Kasumi-1 (cell line): ENCODE measurements around the gene ZNF607.
"Not testable (repeated sequence)": the region's sequence is repeated elsewhere in the genome, so short reads cannot be mapped to it uniquely, and the experiment has no call there.

Experiments used
- DNase-seq, 2 experiments: peaks; one replicate each; lab custom pipeline; 2025; lab: John Stamatoyannopoulos, UW

The ZNF607 gene

DNA sequence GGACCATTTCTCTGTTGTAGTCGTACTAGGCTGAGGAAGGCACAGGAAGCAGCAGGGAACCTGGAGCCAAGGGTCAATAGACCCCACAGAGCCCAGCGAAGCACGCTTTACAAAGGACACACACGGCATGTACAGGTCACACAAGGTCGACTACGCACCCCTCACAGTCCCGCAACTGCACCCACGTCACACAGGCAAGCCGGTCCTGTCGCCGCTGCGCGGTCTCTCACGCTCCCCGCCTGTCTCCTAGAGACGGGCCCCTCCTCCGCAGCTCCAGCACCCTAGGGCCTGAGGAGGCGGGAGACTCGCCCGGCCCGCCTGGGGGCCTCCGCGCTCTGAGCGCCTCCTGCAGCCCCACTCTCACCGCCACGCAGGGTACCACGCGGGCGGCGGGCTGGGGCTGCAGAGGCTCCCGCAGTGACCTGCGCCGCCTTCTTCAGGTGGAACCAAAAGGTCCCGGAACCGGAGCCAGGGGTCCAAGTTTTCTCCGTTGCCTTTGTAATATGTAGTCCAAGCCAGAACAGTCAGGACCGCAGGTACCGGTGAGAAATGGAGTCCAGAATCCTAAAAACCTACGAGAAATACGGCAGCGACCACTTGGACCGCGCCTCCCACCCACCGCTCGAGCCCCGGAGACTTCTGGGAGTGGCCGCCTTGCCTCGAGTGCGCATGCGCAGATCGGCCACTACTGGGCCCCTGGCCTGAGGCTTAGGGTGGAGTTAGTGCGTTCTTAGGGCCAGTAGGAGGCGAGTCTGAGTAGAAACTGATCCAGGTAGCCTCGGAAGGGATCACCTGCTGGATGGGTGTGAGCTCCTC lies at the start of gene ZNF607:
Gene ZNF607 (minus strand): TSS at position 651 of the 816 bp plus-strand sequence. CDS start 8,143 bp downstream, outside the sequence.
- peak; percentile 86 to 91 for DNase-seq

DNA sequence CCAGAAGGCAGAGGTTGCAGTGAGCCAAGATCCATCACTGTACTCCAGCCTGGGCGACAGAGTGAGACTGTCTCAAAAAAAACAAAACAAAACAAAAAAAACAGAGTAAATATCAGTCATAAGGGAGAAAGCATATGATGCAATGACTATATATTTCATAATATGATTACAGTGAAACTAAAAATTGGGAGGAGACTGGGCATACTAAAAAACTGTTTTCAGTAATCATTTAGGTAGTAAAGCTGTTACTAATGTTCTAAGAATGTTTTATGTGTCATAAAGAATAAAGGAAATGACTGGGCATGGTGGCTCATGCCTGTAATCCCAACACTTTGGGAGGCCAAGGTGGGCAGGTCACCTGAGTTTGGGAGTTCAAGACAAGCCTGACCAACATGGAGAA lies 43.9 kb upstream of the ZNF607 start:
- DNase-seq: no peak

DNA sequence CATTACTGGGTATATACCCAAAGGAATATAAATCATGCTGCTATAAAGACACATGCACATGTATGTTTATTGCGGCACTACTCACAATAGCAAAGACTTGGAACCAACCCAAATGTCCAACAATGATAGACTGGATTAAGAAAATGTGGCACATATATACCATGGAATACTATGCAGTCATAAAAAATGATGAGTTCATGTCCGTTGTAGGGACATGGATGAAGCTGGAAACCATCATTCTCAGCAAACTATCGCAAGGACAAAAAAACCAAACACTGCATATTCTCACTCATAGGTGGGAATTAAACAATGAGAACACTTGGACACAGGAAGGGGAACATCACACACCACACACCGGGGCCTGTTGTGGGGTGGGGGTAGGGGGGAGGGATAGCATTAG lies 38.1 kb upstream of the ZNF607 start:
- not testable (repeated sequence) for DNase-seq

DNA sequence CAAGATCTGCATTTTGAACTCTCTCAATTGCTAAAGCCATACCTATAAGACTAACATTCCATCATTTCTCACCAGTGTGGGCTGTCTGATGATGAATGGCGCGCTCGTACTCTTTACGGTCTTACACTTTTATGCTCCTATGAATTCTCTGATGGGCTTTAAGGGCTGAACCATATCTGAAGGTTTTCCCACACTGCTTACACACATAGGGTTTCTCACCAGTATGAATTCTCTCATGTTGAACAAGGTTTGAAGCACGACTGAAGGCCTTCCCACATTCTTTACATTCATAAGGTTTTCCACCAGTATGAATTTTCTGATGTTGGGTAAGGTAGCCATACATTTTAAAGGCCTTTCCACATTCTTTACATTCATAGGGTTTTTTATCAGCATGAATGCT lies 18.8 kb upstream of the ZNF607 start:
- DNase-seq: no peak

DNA sequence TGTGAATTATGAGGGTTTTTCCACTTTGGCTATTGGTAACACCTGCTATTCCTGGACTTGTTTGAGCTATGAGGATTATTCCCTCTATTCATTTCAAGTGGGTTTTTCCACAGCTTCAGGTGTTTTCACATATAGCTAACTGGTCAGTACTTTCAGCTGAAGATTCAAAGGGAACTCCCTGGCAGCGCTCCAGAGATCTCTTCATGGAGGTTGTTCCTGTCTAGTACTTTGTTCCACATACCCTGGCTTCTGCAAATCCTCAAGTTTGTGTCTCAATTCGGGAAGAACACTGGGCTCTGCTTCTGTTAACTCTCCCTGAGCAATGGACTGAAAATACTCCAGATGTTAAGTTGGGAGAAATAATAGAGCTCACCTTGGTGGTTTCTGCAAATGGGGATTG lies 5.6 kb upstream of the ZNF607 start:
- no peak for DNase-seq

DNA sequence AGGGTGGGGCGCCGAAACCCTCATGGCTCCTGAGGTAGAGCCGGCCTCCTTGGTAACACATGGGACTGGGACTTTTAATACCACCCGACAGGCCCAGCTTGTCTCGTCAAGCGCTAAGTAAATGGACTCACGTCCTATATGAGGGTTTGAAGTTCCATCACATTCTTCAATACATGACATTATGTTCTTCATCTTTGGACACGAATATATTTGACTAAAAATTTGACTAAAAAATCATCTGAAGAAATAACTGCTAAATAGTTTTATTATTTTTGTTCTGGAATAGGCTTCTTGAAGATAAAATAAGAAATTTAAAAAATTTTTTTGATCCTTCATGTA lies 335 bp upstream of the ZNF607 start:
- no peak for DNase-seq

DNA sequence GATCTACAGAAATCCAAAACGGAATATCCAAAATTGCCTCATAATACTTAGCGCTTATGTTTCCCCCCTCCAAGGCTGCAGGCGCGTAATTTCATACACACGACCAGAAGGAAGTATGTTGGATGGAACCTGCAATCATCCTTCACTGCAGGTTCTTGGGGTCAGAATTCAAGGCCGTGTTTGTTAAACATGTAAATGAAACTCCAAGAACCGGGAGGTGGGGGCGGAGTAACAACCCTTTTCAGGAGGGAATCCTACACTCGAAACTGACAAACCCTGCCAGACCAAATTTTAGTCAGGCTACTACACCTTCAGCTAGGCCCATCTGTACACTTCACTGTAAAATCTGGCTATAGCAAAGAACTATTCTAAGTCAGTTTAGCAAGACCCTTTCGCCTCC lies 1.3 kb downstream of the ZNF607 start:
- no peak for DNase-seq

DNA sequence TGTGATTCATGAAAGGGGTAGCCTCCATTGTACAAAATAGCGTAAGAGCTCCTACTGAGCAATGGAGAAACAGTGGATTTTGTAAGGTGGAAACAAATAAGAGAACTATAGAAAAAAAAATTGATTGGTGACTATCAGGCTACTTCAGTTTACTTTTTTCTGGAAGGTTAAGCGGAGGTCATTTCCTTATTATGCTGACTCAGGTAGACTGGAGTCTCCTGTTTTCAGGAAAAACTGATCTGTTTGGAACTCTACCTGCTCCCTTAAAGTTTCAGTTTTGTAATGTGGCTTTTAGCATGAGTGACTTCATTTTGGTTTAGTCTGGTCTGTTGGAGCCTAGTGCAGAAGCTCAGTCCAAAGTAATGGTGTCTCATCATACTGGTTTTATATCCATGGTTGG lies 3.4 kb downstream of the ZNF607 start:
- no peak for DNase-seq

DNA sequence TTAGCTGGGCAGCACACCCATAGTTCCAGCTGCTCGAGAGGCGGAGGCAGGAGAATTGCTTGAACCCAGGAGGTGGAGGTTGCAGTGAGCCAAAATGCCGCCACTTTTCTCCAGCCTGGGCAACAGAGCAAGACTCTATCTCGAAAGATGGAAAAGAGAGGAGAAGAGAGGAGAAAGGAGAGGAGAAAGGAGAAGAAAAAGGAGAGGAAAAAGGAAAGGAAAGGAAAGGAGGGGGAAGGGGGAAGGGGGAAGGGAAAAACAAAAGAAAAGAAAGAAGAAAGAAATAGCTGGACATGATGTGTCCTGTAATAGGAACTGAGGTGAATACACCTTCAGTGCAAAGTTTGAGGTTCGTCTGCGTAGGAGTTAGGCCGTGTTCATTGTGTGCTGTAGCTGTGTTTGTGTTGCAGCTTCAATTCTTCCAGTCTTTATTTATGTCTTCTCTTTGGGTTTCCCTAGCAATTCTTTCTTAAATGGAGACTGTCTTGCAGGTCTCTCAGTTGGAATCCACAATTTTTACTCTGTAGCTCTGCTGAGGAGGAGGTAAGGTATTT lies 13.4 kb downstream of the ZNF607 start:
- DNase-seq: no peak

DNA sequence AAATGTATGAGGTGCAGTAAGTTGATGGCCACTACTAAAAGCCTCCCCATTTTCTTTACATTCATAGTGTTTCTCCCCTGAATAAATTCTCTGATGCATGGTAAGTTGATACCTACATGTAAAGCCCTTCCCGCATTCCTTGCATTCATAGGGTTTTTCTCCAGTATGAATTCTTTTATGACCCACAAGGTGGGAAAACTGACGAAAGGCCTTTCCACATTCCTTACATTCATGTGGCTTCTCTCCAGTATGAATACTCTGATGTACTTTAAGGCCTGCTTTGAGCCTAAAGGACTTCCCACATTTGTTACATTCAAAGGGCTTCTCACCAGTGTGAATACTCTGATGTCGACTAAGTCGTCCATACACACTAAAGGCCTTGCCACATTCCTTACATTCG lies 20.5 kb downstream of the ZNF607 start:
- DNase-seq: no peak

DNA sequence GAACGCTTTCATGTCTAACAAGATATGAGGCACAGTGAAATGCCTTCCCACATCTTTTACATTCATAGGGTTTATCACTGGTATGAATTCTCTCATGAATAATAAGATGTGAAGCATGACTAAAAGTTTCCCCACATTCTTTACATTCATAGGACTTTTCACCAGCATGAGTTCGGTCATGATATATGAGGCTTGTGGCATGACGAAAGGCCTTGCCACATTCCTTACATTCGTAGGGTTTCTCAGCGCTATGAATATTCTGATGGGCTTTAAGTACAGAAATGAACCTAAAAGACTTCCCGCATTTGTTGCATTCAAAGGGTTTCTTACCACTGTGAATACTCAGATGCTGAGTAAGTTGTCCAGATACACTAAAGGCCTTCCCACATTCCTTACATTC lies 21.3 kb downstream of the ZNF607 start:
- no peak for DNase-seq

DNA sequence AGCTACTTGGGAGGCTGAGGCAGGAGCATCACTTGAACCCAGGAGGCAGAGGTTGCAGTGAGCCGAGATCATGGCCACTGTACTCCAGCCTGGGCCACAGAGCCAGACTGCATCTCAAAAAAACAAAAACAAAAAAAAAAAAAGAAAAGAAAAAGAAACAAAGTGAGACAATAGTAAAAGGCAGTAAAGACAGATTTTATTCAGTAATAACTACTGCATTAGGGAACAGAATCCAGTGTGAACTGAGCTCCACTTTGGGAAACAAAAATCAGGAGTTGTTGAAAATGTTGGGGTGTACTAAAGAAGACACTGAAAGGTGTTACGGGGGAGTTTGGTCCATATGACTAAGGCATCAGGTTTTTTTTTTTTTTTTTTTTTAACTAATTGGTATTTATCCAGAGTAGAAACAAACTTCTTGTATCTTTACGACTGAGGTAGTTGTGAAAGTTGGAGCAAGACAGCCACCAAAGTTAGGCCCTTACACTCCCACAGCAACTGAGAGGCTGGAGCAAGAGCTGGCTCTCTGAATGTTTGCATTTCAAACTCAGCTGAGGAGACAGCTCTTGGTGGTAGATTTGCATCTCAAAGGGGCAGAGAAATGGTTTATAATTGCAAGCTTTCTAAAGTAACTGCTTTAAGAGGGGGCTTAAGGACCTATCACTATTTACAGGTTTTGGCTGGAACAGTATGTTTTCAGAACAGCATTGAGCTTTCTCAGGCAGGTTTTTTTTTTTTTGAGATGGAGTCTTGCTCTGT lies 24.2 kb downstream of the ZNF607 start:
- no peak for DNase-seq

DNA sequence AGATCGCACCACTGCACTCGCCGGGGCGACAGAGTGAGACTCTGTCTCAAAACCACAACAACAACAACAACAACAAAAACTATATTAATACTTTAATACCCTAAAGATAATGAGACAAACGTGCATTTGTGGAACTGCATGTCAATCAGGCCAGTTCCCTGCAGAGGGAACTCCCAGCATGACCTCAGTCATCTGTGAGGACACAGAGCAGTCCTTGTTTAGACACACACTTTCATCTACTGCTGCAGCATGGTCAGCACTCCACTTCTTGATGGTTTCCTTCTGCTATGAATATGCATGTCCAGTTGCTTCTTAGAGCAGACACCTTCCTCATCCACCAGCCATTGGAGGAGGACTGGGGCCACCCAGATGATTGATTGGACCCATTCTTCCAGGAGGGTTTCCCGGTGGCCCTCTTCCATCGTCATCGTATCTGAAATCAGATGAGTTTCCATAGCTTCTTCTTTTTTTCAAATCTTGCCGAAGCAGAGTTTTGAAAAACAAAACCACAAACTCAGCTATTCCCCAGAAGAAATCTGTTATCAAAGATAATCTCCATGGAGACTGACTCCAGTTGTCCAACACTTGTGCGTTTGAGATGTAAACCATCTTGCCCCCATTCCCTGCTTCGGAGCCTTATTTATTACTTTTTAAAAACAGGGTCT lies 26.5 kb downstream of the ZNF607 start:
- no peak for DNase-seq

DNA sequence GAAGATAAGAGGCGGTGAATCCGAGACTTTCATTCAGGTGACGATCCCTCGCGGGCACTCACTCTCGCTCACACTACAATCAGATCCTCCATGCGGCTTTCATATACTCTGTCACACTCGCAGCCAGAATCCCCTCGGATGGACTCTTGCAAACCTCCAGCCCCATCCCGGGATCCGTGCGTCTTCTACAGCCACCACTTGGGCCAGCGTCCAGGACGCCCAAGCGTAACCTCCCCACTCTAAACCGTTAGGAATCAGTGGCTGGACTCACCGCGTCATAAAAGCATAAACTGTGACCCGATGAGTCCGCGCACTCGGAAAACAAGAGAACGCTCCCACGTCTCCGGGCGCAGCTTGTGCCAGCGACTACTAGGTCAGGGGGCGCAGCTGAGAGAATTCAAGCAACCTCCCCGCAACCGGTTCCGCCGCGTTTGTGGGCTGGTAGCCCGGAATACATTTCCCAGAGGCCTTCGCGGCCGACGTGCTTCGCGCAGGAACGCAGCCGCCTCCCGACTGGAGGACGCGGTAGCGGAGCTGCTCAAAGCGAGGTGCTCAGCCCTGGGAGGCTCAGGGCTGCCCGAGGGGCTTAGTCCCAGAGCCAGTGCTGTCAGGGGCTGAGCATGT lies 27.6 kb downstream of the ZNF607 start:
- DNase-seq: no peak

DNA sequence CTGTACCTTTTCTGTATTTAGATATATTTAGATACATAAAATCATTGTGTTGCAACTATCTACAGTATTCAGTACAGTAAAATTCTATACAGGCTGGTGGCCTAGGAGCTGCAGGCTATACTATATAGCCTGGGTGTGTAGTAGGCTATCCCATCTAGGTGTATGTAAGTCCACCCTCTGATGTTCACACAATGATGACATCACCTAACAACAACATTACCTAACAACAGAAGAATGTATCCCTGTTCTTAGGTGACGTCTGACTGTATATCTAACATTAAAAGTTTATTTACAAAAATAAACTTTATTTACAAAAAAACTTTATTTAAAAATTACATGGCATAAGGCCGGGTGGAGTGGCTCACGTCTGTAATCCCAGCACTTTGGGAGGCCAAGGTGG lies 36.0 kb downstream of the ZNF607 start:
- DNase-seq: no peak

DNA sequence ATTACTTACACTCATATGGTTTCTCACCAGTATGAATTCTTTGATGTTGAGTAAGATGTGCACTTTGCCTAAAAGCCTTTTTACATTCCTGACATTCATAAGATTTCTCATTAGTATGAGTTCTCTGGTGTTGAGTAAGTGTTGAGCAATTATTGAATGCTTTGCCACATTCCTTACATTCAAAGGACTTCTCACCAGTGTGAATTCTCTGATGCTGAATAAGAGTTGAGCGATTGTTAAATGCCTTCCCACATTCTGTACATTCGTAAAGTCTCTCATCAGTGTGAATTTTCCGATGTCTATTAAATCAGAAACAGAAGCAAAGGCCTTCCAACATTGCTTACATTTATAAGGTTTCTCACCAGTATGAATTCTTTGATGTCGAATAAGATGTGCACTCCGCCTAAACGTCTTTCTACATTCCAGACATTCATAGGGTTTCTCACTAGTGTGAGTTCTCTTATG lies 50.1 kb downstream of the ZNF607 start:
- DNase-seq: no peak

DNA sequence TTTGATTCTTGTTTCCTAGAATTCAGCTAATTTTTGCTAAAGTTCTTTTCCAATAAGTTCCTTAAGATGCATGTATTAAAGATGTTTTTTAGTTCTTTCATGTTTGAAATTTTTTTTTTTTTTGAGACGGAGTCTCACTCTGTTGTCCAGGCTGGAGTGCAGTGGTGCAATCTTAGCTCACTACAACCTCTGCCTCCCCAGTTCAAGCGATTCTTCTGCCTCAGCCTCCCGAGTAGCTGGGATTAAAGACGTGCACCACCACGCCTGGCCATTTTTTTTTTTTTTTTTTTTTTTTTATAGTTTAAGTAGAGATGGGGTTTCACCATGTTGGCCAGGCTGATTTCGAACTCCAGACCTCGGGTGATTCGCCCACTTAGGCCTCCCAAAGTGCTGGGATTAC lies 62.4 kb downstream of the ZNF607 start:
- DNase-seq: not testable (repeated sequence)

DNA sequence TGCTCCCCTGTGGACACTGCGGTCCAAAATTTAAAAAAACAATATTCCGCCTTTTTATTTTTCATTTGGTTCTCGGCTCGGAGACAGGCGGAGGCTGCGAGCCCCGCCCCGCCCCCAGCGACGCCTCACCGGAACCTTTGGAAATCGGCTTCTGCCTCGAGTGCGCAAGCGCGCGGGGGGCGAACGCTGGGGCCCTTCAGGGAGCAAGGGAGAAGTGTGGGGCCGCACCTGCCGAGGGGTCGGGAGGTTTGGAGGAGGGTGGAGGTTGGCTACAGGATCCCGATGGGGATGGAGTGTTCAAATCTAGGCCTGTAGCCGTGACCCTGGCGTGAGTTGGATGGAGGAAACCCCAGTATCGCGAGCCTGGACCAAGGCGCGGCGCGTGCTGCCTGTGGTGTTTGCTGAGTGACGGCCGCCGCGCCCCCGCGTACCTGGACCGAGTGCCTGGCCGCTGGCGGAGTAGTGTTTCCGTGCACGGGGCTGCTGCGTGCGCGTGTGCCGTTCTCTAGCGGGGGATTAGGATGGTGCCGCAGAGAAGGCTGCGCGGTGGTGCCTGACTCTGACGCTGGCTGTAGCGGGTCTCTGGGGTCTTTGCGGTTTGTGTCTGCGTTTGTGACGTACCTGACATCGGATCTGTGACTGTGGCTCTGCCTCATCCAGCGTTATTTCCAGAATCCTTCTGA lies 63.7 kb downstream of the ZNF607 start:
- DNase-seq: peak; percentile 77 to 84

DNA sequence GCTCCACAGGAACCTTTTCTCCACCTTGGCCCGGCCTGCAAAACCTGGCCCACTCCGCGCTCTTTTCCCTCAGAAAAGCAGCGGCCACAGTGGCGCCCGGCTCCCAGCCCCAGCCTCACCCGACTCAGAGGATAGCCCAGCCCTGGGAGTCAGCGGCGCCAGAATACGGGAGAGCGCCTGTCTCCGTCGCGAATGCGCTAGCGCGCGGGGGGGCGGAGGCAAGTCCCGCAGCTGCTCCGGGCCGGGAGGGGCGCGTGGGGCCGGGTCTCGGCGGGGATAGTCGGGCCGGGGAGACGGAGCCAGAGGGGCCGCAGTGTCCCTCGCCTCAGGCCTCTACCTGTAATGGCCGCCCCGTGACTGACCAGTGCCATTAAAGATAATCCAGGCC lies 64.3 kb downstream of the ZNF607 start, which contains the start of gene ZFP30:
Gene ZFP30 (minus strand): TSS at position 165 of the 388 bp plus-strand sequence. CDS start 7,643 bp downstream, outside the sequence.
- peak; percentile 58 to 61 for DNase-seq

DNA sequence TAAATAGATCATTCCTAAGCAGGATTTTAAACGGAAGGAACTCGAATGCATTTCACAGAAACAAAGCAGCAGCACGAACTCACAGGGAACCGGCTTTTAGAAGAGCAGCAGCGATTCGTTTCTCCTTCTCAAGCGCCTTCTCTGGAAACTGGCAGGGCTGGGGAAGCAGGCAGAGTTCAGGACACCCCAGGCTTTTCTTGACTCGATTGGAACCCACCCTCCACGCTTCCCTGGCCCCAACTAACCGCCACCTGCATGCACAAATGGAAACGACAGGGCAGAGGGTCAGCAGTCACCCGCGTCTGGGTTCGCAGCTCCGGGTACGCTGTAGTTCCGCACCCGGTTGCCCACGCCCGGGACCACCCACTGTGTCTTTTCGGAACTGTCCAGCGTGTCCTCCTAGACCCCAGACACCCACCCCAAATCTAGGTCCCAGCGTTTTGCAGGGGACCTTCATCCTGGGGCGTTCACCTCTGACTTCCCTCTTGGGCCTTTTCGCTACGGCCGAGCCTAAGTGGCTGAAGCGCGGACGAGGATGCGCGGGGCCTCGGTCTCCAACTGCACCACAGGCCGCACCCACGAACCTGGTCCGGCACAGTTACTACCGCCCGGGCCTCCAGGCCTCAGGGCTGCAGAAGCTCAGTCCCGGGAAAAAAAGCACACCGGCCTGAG lies 64.8 kb downstream of the ZNF607 start:
- peak; percentile 53 to 74 for DNase-seq

DNA sequence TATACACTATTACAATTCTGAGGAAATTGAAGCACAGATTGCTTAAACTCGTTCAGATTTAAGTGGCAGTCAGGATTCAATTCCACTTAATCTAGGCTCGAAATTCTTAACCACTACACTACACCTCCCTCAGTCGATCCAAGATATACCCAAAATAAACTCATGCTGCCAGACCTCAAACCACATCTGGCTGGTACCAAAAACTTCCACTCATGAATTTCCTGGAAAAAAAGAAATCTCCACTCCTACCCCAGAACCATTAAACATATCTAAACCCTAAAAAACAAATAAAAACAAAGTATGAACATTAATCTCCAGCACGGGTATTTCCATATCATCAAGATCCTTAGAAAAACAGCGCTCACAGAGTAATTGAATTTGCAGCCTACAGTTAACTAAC lies 65.4 kb downstream of the ZNF607 start:
- peak; percentile 27 to 47 for DNase-seq
